ENCODE measurements around the gene GTF3A.

The GTF3A gene

GRCh38 chr13:27472441-27472840, 48.0 kb downstream of the GTF3A start:
- TF ChIP-seq, protein P1, sequence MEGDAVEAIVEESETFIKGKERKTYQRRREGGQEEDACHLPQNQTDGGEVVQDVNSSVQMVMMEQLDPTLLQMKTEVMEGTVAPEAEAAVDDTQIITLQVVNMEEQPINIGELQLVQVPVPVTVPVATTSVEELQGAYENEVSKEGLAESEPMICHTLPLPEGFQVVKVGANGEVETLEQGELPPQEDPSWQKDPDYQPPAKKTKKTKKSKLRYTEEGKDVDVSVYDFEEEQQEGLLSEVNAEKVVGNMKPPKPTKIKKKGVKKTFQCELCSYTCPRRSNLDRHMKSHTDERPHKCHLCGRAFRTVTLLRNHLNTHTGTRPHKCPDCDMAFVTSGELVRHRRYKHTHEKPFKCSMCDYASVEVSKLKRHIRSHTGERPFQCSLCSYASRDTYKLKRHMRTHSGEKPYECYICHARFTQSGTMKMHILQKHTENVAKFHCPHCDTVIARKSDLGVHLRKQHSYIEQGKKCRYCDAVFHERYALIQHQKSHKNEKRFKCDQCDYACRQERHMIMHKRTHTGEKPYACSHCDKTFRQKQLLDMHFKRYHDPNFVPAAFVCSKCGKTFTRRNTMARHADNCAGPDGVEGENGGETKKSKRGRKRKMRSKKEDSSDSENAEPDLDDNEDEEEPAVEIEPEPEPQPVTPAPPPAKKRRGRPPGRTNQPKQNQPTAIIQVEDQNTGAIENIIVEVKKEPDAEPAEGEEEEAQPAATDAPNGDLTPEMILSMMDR (IDR thresholded peaks at IDR 0.05; ENCODE audit: low read depth, low read length), result no peak
- H3K27me3 ChIP-seq, result no peaks in the 10 kb centered on the region
- DNase-seq, result no peak
- no peak overlapping the region for H3K4me3 ChIP-seq (ENCODE audit: low read depth, low read length)
- H3K4me1 ChIP-seq, result no peaks in the 10 kb centered on the region
- H3K9me3 ChIP-seq, result no peaks in the 10 kb centered on the region
- H3K36me3 ChIP-seq, result no peaks in the 10 kb centered on the region

GRCh38 chr13:27472941-27473340, 48.5 kb downstream of the GTF3A start:
- Histone ChIP-seq H3K9me3 (no peaks in the 10 kb centered on the region), H3K4me3 (ENCODE audit: low read depth, low read length) (no peak overlapping the region), H3K27me3 (no peaks in the 10 kb centered on the region), H3K36me3 (no peaks in the 10 kb centered on the region), H3K4me1 (no peaks in the 10 kb centered on the region)
- no peak for DNase-seq
- TF ChIP-seq, protein P1 (IDR thresholded peaks at IDR 0.05; ENCODE audit: low read depth, low read length), result no peak

- TF ChIP-seq, protein P1 (IDR thresholded peaks at IDR 0.05; ENCODE audit: low read depth, low read length), result no peak
- no peak for DNase-seq
- Histone ChIP-seq H3K4me1 (no peaks in the 10 kb centered on the region), H3K27me3 (no peaks in the 10 kb centered on the region), H3K4me3 (ENCODE audit: low read depth, low read length) (no peak overlapping the region), H3K9me3 (no peaks in the 10 kb centered on the region), H3K36me3 (no peaks in the 10 kb centered on the region)
These were observed 50.4 kb downstream of the GTF3A start for GRCh38 chr13:27474751-27475268.

DNA sequence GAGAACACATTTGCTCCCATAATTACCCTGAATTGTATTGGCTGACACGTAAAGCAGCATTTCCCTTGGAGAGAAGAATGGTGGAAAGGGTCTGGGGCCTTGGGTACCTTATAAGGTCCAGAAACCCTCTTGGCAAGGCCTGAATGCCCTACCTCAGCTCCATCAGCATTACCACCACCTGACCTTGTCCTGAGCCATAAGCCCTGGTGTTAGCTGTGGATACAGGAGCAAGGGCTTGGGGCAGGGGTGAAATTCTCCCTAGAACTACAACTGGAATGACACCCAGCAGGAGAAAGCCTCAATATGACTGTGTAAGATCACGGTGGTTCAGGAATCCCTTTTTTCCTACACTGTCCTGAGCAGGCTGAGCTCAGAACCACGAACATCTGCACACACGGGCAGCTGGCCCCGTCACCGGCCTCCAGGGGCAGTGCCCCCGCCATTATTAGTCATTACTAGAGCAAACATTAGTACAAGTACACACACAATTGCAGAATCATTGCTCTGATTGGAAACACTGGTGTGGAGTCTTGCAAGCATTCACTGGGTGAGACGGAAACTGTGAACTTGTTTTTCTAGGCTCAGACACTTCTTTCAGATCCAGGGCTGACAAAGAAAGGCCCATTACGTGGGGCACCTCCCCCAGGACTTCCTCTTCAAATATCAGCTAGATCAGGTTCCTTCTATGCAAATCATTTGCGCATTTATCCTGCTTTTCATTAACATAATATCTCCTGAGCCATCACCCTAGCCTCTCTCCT, 52.7 kb downstream of the GTF3A start:
- H3K36me3 ChIP-seq, result no peaks in the 10 kb centered on the region
- no peak overlapping the region for H3K4me3 ChIP-seq (ENCODE audit: low read depth, low read length)
- H3K4me1 ChIP-seq, result no peaks in the 10 kb centered on the region
- H3K9me3 ChIP-seq, result no peaks in the 10 kb centered on the region
- no peaks in the 10 kb centered on the region for H3K27me3 ChIP-seq
- TF ChIP-seq, protein P1 (IDR thresholded peaks at IDR 0.05; ENCODE audit: low read depth, low read length), result no peak
- DNase-seq, result no peak

GRCh38 chr13:27481766-27482165, 57.3 kb downstream of the GTF3A start:
- TF ChIP-seq, protein P1 (IDR thresholded peaks at IDR 0.05; ENCODE audit: low read depth, low read length), result peak; percentile 92
- Histone ChIP-seq H3K9me3 (no peaks in the 10 kb centered on the region), H3K27me3 (no peaks in the 10 kb centered on the region), H3K4me3 (ENCODE audit: low read depth, low read length) (no peak overlapping the region), H3K36me3 (no peaks in the 10 kb centered on the region), H3K4me1 (no peaks in the 10 kb centered on the region)
- DNase-seq, result peak; percentile 74

- H3K36me3 ChIP-seq, result no peaks in the 10 kb centered on the region
- H3K4me3 ChIP-seq (ENCODE audit: low read depth, low read length), result no peak overlapping the region
- TF ChIP-seq, protein P1 (IDR thresholded peaks at IDR 0.05; ENCODE audit: low read depth, low read length), result no peak
- H3K4me1 ChIP-seq, result no peaks in the 10 kb centered on the region
- no peaks in the 10 kb centered on the region for H3K9me3 ChIP-seq
- H3K27me3 ChIP-seq, result no peaks in the 10 kb centered on the region
- DNase-seq, result no peak
These were observed 58.6 kb downstream of the GTF3A start for GRCh38 chr13:27482983-27483382.

Data from BE2C (cell line).